Amygdala (tissue), 56 donors: ENCODE data around the gene CCDC85C.

Experiments
- DNase-seq, 56 donors: peaks; one replicate each; lab custom pipeline; 2025; lab: John Stamatoyannopoulos, UW

CCDC85C gene

DNA sequence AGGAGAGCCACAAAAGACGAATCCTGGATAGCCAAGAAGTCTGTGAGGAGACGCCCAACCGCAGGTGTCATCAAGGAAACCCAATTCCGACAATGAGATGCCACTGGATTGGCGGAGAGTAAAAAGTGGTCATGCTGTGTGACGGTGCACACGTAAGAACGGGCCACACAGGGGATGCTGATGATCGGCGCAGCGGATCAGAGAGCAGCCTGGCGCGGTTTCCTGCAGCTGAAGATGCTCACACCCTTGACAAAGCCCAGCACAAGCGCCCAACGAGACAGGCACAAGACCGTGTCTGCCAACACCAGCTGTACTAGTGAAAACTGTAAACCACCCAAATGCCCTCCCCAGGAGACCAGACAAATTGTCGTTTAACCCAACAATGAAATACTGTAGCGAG is 55.8 kb downstream of the CCDC85C start:
- DNase-seq: peak in 2 of 56 donors; percentile 24 to 30

DNA sequence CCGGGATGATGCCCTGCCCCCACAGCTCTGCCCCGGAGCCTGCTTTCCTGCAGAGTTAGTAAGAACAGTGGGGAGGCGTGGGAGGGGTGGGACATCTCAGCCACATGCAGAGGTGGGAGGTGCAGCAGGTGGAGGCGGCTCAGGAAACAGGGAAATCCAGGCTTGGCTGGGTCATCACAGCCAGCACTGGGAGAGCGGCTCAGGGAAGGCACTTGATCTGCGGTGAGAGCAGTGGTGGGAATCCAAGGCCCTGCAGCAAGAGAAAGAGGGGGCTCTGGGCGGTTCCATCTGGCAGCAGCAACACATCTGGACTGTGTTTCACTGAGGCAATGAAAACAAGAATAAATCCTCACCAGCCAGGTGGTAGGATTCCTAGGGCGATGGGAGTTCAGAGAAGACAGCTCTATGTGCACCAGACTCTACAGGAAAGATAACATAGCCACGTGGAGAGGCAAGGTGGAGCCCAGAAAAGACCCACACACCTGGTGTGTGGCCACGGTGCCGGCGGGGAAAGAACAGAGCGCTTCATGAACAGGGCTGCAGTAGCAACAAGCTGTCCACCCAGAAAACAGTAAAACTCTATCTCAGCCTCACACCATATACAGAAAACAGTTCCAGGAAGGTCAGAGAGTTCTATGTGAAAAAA is 57.6 kb downstream of the CCDC85C start:
- no peak for DNase-seq

DNA sequence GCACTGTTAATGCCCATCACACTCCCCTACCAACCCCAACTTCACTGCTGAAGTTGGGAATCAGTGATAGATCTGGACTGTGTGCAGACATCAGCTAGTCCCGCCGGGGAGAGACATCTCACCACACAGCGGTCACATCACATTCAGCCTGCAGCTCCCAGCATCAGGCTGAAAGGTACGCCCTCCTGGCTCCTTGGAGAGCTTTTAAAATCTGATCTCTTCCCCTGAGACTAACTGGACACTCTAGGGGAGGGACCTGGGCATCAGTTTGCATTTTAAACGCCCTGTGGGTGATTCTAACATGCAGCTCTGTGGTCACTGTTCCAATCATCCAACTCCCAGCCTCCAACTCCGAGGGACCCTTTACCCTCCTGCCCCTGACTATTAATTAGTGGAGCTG is 58.4 kb downstream of the CCDC85C start:
- no peak for DNase-seq

DNA sequence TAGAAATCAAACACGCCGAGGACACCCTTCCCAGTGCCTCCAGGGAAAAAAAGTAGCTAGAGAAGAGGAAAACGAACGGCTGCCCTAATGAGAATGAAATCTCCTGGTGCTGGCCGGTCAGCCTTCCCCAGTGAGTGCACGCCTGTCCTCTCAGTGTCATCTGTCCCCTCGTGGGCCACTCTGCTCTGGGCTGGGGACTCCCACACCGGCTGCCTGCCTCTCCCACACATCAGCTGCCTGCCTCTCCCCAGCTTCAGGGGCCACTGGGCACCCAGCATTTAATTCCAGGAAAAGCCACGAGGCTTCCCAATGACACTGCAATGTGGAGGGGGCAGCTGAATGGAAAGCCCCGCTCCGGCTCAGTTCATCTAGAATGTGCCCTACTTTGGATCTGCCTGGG is 59.0 kb downstream of the CCDC85C start:
- no peak for DNase-seq

DNA sequence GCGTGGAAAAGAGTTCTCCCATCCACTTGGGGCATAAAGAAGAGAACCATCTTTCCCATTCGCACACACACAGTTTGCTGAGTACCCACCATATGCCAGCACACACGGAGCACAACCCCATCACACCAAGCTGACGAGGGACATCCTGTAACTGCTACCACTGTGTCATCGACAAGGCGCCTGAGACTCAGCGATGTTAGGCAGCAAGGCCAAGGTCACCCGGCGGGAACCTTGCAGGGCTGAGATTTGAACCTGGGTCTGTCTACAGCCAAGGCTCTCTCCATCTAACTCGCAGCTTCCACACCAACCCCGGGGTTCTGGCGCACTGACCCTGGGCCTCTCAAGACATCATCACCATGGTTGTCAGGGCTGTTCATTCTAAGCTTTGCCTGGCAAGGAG is 60.0 kb downstream of the CCDC85C start:
- DNase-seq: no peak

- DNase-seq: no peak
These were observed 60.6 kb downstream of the CCDC85C start for GRCh38 chr14:99543370-99543769.

DNA sequence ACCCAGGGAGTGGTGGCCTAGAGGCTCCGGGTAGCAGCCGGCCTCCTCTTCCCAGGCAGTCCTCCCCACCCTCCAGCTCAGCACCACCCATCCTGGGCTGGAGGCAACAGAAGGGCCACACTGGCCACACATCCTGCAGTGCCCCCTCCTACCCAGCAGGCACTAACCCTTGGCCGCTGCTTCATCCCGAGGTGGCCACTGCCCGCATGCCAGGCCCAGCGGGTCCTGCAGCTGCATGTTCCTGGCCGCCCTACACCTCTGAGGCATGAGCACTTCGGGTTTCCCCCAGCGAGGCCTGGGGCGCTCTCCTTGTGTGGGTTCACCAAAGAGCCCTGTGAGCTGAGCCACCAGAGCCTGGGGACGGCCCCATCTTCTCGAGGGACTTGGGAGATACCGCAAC is 61.4 kb downstream of the CCDC85C start:
- no peak for DNase-seq

- DNase-seq: no peak
These were observed 62.1 kb downstream of the CCDC85C start for GRCh38 chr14:99541677-99542470.

DNA sequence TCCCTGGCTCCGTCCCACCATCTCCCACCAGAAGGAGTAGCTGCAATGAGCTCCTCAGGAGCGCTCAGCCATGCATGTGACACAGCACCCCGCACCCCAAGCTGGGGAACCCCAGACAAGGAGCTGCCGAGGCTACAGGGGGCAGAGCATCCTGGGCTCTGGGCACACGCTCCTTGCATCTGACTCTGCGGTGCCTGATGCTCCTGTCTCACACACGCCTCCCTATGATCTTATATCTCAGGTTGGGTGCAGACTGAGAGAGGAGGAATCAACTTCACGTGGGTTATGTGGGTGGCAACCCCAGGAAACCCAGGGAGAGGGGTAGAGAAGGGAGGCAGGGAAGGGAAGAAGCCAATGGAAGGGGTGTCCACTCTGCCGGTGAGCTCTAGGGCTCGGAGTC is 62.8 kb downstream of the CCDC85C start:
- DNase-seq: no peak

- DNase-seq: no peak
These were observed 63.6 kb downstream of the CCDC85C start for GRCh38 chr14:99540196-99541032.

DNA sequence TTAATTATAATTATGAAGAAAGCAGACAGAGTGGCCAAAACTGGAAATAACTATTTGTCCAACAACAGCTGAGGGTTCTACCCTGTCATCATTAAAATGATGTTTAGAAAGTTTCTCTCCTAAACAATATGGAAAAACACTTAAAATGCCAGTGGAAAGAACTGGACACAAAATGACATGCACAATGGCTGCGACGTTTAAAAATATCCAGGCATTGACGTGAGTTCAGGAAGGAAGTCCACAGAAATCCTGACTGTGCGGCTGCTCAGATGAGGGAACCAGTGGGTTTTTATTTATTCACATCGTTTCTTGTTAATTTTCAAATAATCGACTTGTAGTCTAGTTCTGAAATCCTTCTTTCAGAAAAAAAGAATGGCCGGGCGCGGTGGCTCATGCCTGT is 64.5 kb downstream of the CCDC85C start:
- DNase-seq: no peak

DNA sequence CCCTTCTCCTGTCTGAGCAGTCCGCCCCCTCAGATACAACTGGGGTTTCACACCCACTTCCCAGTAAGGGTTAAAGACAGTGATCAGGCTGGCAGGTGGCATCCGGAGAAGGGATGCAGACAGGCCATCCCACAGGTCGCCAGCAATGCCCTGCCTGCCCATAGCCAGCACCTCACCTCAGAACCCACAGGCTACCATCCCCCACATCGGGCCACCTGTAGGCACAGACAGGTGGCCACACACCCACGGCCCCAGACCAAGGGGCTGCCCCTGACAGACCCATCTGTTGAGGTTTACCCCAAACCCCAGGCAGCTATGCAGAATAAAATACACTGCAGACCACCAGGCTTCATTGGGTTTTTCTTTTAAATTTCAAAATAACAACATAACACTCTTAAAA is 65.3 kb downstream of the CCDC85C start:
- no peak for DNase-seq

- DNase-seq: peak in 1 of 56 donors; percentile 29
These were observed 65.7 kb downstream of the CCDC85C start for GRCh38 chr14:99538275-99538674.

- peak in 1 of 56 donors; percentile 35 for DNase-seq
These were observed 66.6 kb downstream of the CCDC85C start for GRCh38 chr14:99537399-99537798.

GRCh38 chr14:99535908-99536778 is 67.9 kb downstream of the CCDC85C start:
- DNase-seq: no peak

- DNase-seq: no peak
These were observed 68.6 kb downstream of the CCDC85C start for GRCh38 chr14:99535448-99535847.

GRCh38 chr14:99534863-99535262 is 69.1 kb downstream of the CCDC85C start:
- peak in 40 of 56 donors; percentile 11 to 69 (median 40) for DNase-seq

DNA sequence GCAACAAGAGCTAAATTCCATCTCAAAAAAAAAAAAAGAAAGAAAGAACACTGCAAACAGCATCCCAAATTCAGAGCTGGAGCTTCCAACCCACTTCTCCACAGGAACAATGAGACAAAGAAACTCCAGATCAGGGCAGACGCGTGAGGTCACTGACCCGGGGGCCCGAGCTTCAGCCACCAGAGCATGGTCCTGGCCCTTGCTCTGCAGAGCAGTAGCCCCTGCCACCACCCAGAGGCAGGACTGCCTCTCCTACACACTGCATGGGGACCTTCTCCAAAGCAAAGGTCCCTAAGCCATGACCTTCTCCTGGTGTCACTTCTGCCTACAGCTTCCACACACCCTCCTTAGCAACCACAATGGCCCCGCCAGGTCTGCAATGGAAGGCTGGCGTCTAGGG is 69.7 kb downstream of the CCDC85C start:
- no peak for DNase-seq

- DNase-seq: no peak
These were observed 71.7 kb downstream of the CCDC85C start for GRCh38 chr14:99532310-99532709.
